ENCODE measurements around the gene GIMAP5.
A peak's percentile ranks its signal among the peaks of the same experiment; 100 is the strongest.

Gene GIMAP5

GRCh38 chr7:150737265-150738055 lies at the start of gene GIMAP5:
Gene GIMAP5 (plus strand): TSS chr7:150737418. CDS start chr7:150740885, 3,467 bp downstream.
- DNase-seq, result no peak

- DNase-seq, result no peak
Measured at GRCh38 chr7:150688630-150689029, 48.6 kb upstream of the GIMAP5 start.

GRCh38 chr7:150695654-150696053 lies 41.6 kb upstream of the GIMAP5 start:
- no peak for DNase-seq

GRCh38 chr7:150703209-150703608 lies 34.0 kb upstream of the GIMAP5 start:
- DNase-seq, result no peak

GRCh38 chr7:150715293-150715692 lies 21.9 kb upstream of the GIMAP5 start:
- no peak for DNase-seq

- no peak for DNase-seq
Measured at GRCh38 chr7:150715738-150716137, 21.5 kb upstream of the GIMAP5 start.

GRCh38 chr7:150716368-150716767 lies 20.9 kb upstream of the GIMAP5 start, which contains the start of gene GIMAP1:
Gene GIMAP1 (plus strand): TSS chr7:150716613. CDS start chr7:150719048, 2,435 bp downstream.
- peak; percentile 69 for DNase-seq

GRCh38 chr7:150716939-150717338 lies 20.3 kb upstream of the GIMAP5 start:
- no peak for DNase-seq

- no peak for DNase-seq
Measured at GRCh38 chr7:150717814-150718420, 19.3 kb upstream of the GIMAP5 start.

GRCh38 chr7:150719436-150719835 lies 17.8 kb upstream of the GIMAP5 start:
- no peak for DNase-seq

GRCh38 chr7:150719960-150720891 lies 17.0 kb upstream of the GIMAP5 start:
- DNase-seq, result no peak

GRCh38 chr7:150721970-150722373 lies 15.2 kb upstream of the GIMAP5 start:
- DNase-seq, result no peak

GRCh38 chr7:150722431-150722931 lies 14.7 kb upstream of the GIMAP5 start:
- DNase-seq, result no peak

GRCh38 chr7:150723467-150723866 lies 13.8 kb upstream of the GIMAP5 start:
- DNase-seq, result no peak

GRCh38 chr7:150727381-150727780 lies 9.8 kb upstream of the GIMAP5 start:
- no peak for DNase-seq

GRCh38 chr7:150728011-150728410 lies 9.2 kb upstream of the GIMAP5 start:
- DNase-seq, result no peak

GRCh38 chr7:150728609-150729008 lies 8.6 kb upstream of the GIMAP5 start:
- no peak for DNase-seq

GRCh38 chr7:150731916-150732315 lies 5.3 kb upstream of the GIMAP5 start:
- DNase-seq, result no peak

- no peak for DNase-seq
Measured at GRCh38 chr7:150732786-150733481, 4.3 kb upstream of the GIMAP5 start.

- DNase-seq, result no peak
Measured at GRCh38 chr7:150733482-150734095, 3.6 kb upstream of the GIMAP5 start.

- no peak for DNase-seq
Measured at GRCh38 chr7:150734254-150734653, 3.0 kb upstream of the GIMAP5 start.
